ENCODE measurements around the gene KDM1B.
"Not testable (repeated sequence)": the region's sequence is repeated elsewhere in the genome, so short reads cannot be mapped to it uniquely, and the experiment has no call there.

KDM1B gene

GRCh38 chr6:18228590-18228989 lies 73.4 kb downstream of the KDM1B start:
- DNase-seq = not testable (repeated sequence)

- DNase-seq = not testable (repeated sequence)
These were observed 76.6 kb downstream of the KDM1B start for GRCh38 chr6:18231856-18232255.

GRCh38 chr6:18233770-18234169 lies 78.5 kb downstream of the KDM1B start:
- DNase-seq = not testable (repeated sequence)

DNA sequence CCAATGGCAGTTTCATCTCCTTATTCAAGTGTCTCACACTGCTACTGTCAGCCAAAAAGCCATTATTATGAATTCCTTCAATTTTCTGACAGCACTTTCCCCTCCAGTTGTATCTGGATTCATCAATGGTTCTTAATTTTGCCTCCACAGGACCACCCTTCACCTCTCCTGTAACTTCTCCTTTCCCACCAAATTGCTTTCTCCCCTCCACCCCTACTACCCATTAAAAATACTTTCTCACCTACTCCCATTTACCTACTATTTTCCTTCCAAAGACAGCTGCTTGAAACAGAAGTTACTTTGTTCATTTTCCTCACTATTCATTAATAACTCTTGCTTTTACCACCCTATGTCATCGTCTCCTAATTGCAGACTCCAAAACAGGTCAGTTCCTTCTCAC lies 79.3 kb downstream of the KDM1B start:
- no peak for DNase-seq

DNA sequence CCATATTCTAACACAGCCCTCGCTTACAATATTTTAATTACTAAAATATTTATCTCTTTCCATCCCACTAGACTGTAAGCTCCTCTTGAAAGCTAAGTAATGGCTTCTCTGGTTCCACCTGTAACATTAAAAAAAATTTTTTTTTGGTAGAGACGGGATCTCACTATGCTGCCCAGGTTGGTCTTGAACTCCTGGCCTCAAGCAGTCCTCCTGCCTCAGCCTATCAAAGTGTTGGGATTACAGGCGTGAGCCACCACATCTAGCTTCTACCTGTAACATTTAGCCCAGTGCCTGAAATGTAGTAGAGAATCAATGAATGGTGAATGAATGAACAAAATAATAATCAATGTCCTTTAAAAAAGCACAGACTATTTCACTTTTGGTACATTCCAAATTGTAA lies 80.3 kb downstream of the KDM1B start:
- no peak for DNase-seq

DNA sequence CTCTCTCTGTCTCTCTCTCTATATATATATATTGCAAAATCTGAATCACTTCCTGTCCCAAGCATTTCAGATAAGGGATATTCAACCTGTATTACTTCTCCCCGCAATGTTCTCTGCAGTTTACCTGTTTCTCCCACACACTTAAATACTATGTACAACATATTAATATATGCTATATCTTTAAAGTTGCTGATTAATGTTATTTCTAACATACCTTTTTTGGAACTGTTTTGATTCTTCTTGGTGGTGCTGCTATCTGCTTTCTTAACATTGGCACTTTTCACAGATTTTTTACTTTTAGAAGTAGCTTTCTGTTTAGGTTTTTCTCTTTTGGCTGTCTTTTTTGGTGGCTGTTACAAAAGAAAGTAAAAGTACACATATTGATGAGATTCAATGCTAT lies 81.9 kb downstream of the KDM1B start:
- no peak for DNase-seq

- no peak for DNase-seq
These were observed 85.0 kb downstream of the KDM1B start for GRCh38 chr6:18240230-18240629.

GRCh38 chr6:18241208-18242038 lies 86.2 kb downstream of the KDM1B start:
- no peak for DNase-seq

DNA sequence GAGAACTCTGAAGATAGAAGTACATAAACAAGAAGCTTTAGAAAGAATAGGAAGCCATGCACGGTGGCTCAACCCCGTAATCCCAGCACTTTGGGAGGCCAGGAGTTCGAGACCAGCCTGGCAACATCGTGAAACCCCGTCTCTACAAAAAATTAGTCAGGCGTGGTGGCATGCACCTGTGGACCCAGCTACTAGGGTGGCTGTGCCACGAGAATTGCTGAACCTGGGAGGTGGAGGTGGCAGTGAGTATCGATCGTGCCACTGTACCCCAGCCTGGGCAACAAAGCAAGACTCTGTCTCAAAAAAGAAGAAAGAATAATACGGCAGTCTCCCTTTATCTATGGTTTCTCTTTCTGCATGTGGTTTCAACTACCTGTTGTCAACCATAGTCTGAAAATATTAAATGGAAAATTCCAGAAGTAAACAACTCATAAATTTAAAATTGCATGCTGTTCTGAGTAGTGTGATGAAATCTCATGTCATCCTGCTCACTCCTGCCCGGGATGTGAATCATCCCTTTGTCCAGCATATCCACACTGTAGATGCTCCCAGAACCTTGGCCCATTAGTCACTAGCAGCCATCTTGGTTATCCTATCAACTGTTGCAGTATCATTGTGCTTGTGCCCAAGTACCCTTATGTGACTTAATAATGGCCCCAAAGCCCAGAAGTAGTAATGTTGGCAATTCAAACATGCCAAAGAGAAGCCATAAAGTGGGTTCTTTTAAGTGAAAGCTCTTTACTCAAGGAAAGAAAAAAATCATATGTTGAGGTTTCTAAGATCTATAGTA lies 87.0 kb downstream of the KDM1B start:
- no peak for DNase-seq

- DNase-seq = no peak
These were observed 88.2 kb downstream of the KDM1B start for GRCh38 chr6:18243302-18243893.

- DNase-seq = no peak
These were observed 89.0 kb downstream of the KDM1B start for GRCh38 chr6:18244251-18244650.

DNA sequence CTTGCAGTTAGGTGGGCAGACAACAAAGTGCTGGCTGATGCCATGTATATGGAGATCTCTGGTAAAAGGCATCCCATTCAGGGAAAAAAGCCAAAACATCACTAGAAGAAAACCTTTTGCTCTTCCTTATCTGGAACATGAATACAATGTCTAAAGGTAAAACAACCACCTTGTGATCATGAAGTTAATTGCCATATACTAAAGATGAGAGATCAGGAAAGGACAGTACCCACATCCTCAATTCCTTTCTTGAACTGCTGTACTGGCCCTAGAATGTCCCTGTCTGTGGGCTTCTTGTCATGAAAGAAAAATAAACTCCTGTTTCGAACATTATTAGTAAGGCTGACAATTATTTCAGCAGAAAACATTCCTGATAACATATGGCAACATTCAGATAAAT lies 89.9 kb downstream of the KDM1B start:
- DNase-seq = no peak

DNA sequence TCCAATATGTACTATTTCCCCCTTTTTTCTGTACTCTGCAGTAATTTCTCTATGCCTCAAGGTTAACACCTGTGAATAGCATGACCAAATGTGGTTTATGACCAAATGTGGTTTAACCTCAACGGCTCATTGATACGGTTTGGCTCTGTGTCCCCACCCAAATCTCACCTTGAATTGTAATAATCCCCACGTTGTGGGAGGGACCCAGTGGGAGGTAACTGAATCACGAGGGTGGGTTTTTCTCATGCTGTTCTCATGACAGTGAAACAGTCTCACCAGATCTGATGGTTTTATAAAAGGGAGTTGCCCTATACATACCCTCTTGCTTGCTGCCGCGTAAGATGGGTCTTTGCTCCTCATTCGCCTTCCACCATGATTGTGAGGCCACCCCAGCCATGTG lies 90.4 kb downstream of the KDM1B start:
- no peak for DNase-seq

- no peak for DNase-seq
These were observed 91.0 kb downstream of the KDM1B start for GRCh38 chr6:18246205-18246604.

GRCh38 chr6:18247002-18247401 lies 91.8 kb downstream of the KDM1B start:
- no peak for DNase-seq

DNA sequence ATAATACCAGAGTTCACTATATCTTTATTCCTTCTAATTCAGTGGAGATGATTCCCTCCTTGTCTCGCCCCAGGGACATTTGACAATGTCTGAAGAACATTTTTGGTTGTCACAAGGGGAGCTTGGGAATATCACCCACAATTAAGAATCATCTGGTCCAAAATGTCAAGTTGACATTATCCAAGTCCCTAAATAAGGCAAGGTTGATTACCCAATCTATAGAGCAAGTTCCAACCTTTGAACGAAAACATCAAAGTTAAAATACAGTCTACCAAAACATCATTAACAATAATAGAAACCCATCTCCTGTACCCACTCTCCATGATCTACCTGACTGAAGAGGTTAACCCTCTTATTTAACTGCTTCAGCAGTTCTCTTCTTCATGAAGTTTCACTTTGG lies 93.5 kb downstream of the KDM1B start:
- no peak for DNase-seq

DNA sequence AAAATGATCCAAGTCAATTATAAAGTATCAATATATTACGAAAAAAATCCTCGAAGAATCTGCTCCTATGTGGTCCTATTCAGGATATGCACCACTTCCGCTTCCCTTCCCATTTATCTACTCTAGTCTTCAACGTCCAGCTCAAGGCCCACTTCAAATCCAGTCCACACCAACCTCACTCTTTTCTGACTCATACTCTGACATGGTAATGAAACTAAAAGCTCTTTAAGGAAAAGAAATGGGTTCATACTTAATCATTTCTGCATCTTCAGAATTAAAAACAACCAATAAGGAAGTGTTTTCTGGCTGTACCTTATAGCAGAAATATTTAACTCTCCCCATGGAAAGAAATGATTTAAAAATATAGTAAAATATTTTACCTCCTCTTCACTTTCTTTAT lies 94.0 kb downstream of the KDM1B start:
- DNase-seq = no peak

- no peak for DNase-seq
These were observed 98.4 kb downstream of the KDM1B start for GRCh38 chr6:18253635-18254034.

DNA sequence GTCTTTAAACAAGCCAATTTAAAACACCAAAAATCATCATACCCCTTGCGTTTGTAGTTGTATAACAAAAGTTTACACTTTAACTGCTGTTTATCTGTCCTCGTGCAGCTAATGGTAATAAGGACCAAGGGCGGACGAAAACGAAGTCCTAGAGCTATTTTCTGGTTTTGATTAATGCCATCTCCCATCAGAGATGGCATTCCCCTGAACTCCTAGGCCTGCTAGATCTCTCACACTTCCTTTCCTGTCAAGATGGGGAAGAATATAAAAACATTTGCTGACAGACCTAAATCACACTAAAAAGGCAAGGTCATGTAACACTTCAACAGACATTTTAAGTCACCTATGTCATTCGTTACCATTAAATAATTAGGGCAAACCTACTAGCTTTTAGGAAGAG lies 99.6 kb downstream of the KDM1B start:
- no peak for DNase-seq

GRCh38 chr6:18259675-18260447 lies 104.6 kb downstream of the KDM1B start:
- no peak for DNase-seq

DNA sequence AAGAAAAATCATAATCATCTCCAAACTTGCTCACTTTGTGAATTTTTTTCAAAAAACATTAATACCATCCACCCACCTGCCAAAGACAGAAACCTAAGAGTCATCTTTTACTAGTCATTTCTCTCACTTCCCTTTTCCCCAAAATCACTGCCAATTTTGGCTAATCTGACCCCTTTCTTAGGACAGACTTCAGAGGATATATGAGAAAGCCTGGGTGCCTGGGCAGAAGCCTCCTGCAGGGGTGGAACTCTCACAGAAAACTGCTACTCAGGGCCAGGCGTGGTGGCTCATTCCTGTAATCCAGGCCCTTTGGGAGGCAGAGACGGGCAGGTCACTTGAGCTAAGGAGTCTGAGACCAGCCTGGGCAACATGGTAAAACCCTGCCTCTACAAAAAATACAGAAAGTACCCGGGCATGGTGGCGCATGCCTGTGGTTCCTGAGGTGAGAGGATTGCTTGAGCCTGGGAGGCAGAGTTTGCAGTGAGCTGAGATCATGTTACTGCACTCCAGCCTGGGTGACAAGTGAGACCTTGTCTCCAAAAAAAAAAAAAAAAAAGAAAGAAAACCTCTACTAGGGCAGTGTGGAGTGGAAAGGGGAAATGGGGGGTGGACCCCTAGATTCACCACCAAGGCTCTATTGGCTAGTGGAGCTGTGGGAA lies 105.4 kb downstream of the KDM1B start:
- DNase-seq = no peak

Measured in hypothalamus (tissue), 51 donors.